Cardiac fibroblast (primary cell): Measurements from ENCODE around the gene NUP188.
A peak's percentile ranks its signal among the peaks of the same experiment; 100 is the strongest.

Experiments used
- DNase-seq, 2 donors: peaks; one replicate each; pipeline versions ENCODE4 v3.0.0 to v3.0.0-alpha.2; 2010; ENCODE audit warnings: low read depth in 2 of 2
- H3K4me3 ChIP-seq, 2 donors: replicated peaks in 1 of 2; 1 replicate in 1 of 2; 2 replicates in 1 of 2; pipeline ENCODE4 v1.5.1; 2011; ENCODE audit warnings: low read depth in 2 of 2, low read length in 2 of 2, mild to moderate bottlenecking in 2 of 2, moderate library complexity in 1 of 2
- TF ChIP-seq, protein P1 (sequence below): IDR thresholded peaks from one replicate; pipeline ENCODE4 v1.5.1; 2011; ENCODE audit warnings: low read depth, mild to moderate bottlenecking, low read length, inconsistent platforms

NUP188 gene

GRCh38 chr9:129036923-129037766 lies 89.6 kb downstream of the NUP188 start:
- H3K4me3 ChIP-seq = peak overlapping the region; percentile 100
- TF ChIP-seq, protein P1, sequence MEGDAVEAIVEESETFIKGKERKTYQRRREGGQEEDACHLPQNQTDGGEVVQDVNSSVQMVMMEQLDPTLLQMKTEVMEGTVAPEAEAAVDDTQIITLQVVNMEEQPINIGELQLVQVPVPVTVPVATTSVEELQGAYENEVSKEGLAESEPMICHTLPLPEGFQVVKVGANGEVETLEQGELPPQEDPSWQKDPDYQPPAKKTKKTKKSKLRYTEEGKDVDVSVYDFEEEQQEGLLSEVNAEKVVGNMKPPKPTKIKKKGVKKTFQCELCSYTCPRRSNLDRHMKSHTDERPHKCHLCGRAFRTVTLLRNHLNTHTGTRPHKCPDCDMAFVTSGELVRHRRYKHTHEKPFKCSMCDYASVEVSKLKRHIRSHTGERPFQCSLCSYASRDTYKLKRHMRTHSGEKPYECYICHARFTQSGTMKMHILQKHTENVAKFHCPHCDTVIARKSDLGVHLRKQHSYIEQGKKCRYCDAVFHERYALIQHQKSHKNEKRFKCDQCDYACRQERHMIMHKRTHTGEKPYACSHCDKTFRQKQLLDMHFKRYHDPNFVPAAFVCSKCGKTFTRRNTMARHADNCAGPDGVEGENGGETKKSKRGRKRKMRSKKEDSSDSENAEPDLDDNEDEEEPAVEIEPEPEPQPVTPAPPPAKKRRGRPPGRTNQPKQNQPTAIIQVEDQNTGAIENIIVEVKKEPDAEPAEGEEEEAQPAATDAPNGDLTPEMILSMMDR = no peak
- DNase-seq = peak in 1 of 2 donors; percentile 12

DNA sequence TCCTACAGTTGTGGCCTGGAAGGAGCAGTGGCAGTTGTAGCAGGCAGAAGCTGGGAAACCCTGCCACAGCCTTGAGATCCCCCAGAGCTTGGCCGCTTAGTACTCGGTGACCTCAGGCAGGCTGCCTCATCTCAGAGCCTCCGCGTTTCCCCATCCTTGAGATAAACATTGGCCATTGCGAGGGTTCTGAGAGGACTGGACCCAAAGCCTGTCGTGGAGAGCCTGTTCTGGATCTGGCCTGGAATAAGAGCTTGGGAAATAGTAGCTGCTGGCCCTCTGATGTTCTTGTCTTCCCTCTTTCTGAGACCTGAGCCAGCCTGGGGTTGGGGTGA lies 90.2 kb downstream of the NUP188 start:
- TF ChIP-seq, protein P1 = no peak
- H3K4me3 ChIP-seq = peak overlapping the region; percentile 100
- DNase-seq = peak; percentile 11 to 32

GRCh38 chr9:129038109-129038852 lies 90.8 kb downstream of the NUP188 start:
- DNase-seq = peak; percentile 13 to 26
- H3K4me3 ChIP-seq = peak overlapping the region in 1 of 2 donors; percentile 24
- TF ChIP-seq, protein P1 = no peak

DNA sequence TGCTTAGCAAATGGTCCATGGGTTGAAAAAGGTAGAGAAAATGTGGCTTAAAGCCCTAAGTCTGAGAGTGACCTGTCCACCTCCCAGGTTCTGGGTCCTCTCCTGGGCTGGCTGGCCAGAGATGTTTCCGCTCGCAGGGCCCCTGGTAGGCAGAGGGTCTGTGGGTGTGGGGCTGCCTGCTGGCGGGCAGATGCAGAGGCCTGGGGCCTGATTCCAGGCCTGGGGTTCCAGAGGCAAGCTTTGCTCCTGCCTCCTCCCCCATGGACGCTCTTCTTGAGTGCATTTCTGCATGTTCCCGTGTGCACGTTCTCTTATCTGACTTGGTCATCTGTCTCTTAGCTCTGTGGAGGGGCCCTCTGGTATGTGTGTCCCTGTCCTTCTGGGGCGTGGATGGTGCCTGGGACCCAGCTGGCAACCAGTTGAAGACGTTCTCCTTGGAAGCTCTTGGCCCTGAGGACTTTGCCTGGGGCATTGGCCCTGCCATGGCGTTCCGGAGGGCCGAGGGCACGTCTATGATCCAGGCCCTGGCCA lies 92.7 kb downstream of the NUP188 start:
- TF ChIP-seq, protein P1 = no peak
- no peak overlapping the region for H3K4me3 ChIP-seq

DNA sequence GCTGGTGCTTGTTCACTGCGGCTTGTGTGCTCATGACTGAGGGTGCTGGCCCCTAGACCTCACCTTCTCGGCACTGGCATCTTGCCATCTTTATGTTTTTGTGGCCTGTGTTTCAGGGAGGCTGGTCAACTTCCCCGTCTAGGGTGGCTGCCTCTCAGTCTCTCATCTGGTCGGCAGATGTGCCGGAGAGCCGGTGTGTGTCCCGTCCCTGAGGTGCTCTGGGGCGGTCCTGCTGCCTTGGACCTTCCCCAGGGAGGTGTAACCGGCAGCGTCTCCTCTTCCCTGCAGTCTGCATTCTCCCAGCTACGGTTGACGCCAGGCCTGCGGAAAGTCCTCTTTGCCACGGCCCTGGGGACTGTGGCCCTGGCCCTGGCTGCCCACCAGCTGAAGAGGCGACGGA lies 94.5 kb downstream of the NUP188 start:
- DNase-seq = no peak
- no peak overlapping the region for H3K4me3 ChIP-seq
- TF ChIP-seq, protein P1 = no peak

More for the DNA sequence above, 92.7 kb downstream of the NUP188 start:
- no peak for DNase-seq

GRCh38 chr9:129052592-129052991 lies 105.1 kb downstream of the NUP188 start:
- no peak for DNase-seq
- TF ChIP-seq, protein P1 = no peak
- no peak overlapping the region for H3K4me3 ChIP-seq
